Lower lobe of right lung (tissue), 2 donors: ENCODE data around the gene SENP1. TPM values are rescaled to one million over a fixed set of nuclear protein-coding genes. Genes with fewer than 3 reads are reported as not detected.

Experiments used
- ATAC-seq, 2 donors: fragments of 200-7000 bp; cut with Tn5 transposase; one replicate each; pipeline ENCODE4 v1.9.1; 2020 to 2022; ENCODE audit warnings: mild to moderate bottlenecking in 2 of 2, moderate library complexity in 2 of 2
- DNase-seq: peaks from one replicate; pipeline ENCODE4 v3.0.0-alpha.2; 2020
- H3K27ac ChIP-seq: fragments of 200-600 bp; one replicate; pipeline ENCODE4 v1.8.0; 2022
- H3K27me3 ChIP-seq: fragments of 200-600 bp; one replicate; pipeline ENCODE4 v1.8.0; 2022; ENCODE audit warnings: low read depth
- H3K36me3 ChIP-seq: fragments of 200-600 bp; one replicate; pipeline ENCODE4 v1.8.0; 2022; ENCODE audit warnings: mild to moderate bottlenecking
- H3K4me1 ChIP-seq: fragments of 200-600 bp; one replicate; pipeline ENCODE4 v1.8.0; 2022
- H3K4me3 ChIP-seq: fragments of 200-600 bp; one replicate; pipeline ENCODE4 v1.8.0; 2022; ENCODE audit warnings: mild to moderate bottlenecking
- H3K9me3 ChIP-seq: fragments of 200-600 bp; one replicate; pipeline ENCODE4 v1.8.0; 2022
- intact Hi-C: fragments of 100-400 bp; cut with DNase I; formaldehyde crosslinking; loops from one replicate; pipeline ENCODE4 v1.11.0; 2022
- total RNA-seq: library from RNA; stranded (reverse); fragmentation: NEBNext Ultra II Directional; extraction: Animal tissue kit (Norgen Biotek cat#: 25700); gene quantifications from one replicate; pipeline ENCODE4 v1.2.1, GENCODE V29; 2021
- TF ChIP-seq, protein P1 (sequence below): fragments of 200-600 bp; IDR thresholded peaks from one replicate; pipeline ENCODE4 v1.8.0; 2022; ENCODE audit warnings: antibody characterized with exemption, mild to moderate bottlenecking
- donor health status: DM: no; HTN: yes; CAD: no; lungs with severe emphysema.

SENP1 gene
- total RNA-seq, 1 donor from 2014 or later, result 17.2 TPM

GRCh38 chr12:48054955-48055821 lies 50.7 kb downstream of the SENP1 start:
- ATAC-seq (no peak), DNase-seq (no peak)
- Histone ChIP-seq H3K4me1 (no peaks in the 10 kb centered on the region), H3K27me3 (no peaks in the 10 kb centered on the region), H3K36me3 (peaks cover 17% of the 10 kb centered on the region), H3K27ac (no peak overlapping the region), H3K9me3 (peaks cover 6% of the 10 kb centered on the region), H3K4me3 (no peak overlapping the region)
- intact Hi-C loops, result no loop called here
- TF ChIP-seq, protein P1, sequence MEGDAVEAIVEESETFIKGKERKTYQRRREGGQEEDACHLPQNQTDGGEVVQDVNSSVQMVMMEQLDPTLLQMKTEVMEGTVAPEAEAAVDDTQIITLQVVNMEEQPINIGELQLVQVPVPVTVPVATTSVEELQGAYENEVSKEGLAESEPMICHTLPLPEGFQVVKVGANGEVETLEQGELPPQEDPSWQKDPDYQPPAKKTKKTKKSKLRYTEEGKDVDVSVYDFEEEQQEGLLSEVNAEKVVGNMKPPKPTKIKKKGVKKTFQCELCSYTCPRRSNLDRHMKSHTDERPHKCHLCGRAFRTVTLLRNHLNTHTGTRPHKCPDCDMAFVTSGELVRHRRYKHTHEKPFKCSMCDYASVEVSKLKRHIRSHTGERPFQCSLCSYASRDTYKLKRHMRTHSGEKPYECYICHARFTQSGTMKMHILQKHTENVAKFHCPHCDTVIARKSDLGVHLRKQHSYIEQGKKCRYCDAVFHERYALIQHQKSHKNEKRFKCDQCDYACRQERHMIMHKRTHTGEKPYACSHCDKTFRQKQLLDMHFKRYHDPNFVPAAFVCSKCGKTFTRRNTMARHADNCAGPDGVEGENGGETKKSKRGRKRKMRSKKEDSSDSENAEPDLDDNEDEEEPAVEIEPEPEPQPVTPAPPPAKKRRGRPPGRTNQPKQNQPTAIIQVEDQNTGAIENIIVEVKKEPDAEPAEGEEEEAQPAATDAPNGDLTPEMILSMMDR, result no peak

- H3K27me3 ChIP-seq, result no peaks in the 10 kb centered on the region
- intact Hi-C loops, result no loop called here
- H3K4me1 ChIP-seq, result no peaks in the 10 kb centered on the region
- TF ChIP-seq, protein P1, result no peak
- no peak overlapping the region for H3K27ac ChIP-seq
- peaks cover 16% of the 10 kb centered on the region for H3K36me3 ChIP-seq
- H3K9me3 ChIP-seq, result peaks cover 1% of the 10 kb centered on the region
- DNase-seq, result no peak
- no peak for ATAC-seq
- H3K4me3 ChIP-seq, result no peak overlapping the region
Measured at GRCh38 chr12:48053883-48054282, 52.0 kb downstream of the SENP1 start.

DNA sequence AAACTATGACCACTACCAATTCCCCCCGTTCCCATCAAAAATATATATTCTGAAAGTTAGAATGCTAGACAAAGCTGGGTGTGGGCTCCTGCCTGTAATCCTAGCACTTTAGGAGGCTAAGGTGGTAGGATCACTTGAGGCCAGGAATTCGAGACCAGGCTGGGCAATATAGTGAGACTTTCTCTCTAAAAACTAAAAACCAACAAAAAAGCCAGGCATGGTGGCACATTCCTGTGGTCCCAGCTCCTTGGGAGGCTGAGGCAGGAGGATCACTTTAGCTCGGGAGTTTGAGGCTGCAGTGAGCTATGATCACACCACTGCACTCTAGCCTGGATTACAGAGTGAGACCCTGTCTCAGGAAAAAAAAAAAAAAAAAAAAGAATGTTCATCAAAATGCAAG lies 52.8 kb downstream of the SENP1 start:
- Histone ChIP-seq H3K27ac (no peak overlapping the region), H3K36me3 (peaks cover 24% of the 10 kb centered on the region), H3K27me3 (no peaks in the 10 kb centered on the region), H3K4me1 (no peaks in the 10 kb centered on the region), H3K4me3 (no peak overlapping the region), H3K9me3 (no peaks in the 10 kb centered on the region)
- intact Hi-C loops, result no loop called here
- TF ChIP-seq, protein P1, result no peak
- DNase-seq (no peak), ATAC-seq (no peak)

- TF ChIP-seq, protein P1, result no peak
- no peak for DNase-seq
- H3K4me3 ChIP-seq, result no peak overlapping the region
- no peak for ATAC-seq
- no peaks in the 10 kb centered on the region for H3K27me3 ChIP-seq
- H3K9me3 ChIP-seq, result no peaks in the 10 kb centered on the region
- no peaks in the 10 kb centered on the region for H3K4me1 ChIP-seq
- H3K27ac ChIP-seq, result no peak overlapping the region
- intact Hi-C loops, result no loop called here
- peaks cover 38% of the 10 kb centered on the region for H3K36me3 ChIP-seq
Measured at GRCh38 chr12:48051681-48052080, 54.2 kb downstream of the SENP1 start.

DNA sequence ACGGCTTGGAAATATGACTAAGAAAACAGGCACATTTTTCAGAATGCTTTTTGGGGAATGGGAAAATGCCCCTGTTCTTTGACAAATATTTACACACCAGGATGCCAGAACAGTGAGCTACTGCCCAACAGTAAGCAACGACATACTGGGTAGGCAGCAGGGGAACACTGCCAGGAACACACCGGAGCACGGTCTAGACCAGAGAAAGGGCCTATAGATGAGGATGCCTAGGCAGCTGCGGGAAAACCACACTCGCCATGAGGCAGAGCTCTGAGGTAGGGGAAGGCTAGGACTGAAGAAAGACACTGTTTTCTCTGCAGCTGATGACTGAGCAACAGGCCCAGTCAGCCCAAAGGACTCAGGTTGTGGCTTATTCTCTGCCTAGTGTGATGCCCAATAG lies 55.7 kb downstream of the SENP1 start:
- ATAC-seq, result no peak
- no peak overlapping the region for H3K27ac ChIP-seq
- TF ChIP-seq, protein P1, result no peak
- no peak for DNase-seq
- H3K9me3 ChIP-seq, result no peaks in the 10 kb centered on the region
- H3K4me3 ChIP-seq, result no peak overlapping the region
- intact Hi-C loops, result no loop called here
- no peaks in the 10 kb centered on the region for H3K27me3 ChIP-seq
- no peaks in the 10 kb centered on the region for H3K4me1 ChIP-seq
- peaks cover 50% of the 10 kb centered on the region for H3K36me3 ChIP-seq
